ENCODE measurements around the gene STX1A.
"Not testable (repeated sequence)": the region's sequence is repeated elsewhere in the genome, so short reads cannot be mapped to it uniquely, and the experiment has no call there.

The STX1A gene

DNA sequence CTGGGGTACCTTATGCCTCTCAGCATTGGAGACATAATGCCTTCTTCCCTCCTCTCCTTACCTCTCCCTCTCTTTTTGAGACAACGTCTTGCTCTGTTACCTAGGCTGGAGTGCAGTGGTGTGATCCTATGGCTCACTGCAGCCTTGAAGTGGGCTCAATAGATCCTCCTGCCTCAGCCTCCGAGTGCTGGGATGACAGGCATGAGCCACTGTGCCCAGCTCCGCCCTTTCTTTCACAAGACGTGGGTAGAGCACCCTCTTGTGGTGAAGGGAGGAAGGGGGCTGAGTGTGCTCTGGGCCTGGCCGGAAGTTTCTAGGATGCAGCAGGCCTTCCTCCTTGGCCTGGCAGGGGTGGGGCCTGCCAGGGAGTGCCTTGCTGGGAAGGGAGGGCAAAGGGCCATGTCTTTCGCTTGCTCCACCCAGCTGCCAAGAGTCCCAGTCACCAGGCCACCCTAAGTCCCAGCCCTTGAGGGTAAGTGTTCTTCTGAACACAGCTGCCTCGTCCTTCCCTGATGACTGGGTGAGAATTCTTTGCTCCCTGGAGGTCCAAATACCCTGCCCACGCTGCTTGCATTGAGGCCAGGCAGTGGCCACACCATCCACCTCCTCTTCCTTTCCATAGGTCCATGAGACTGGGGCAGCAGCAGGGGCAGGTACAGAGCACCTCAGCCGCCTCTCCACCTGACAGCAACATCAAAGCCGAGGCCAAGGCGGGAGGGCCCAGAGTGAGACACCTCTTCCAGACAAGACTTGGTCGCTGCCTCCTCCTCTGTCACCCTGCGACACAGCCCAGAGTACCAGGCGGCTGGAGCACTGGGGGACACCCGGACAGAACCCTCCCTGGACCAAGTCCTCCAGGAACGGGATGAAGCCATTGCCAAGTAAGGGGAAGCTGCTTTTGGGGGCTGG lies 15.4 kb upstream of the STX1A start:
- peak; percentile 26 for DNase-seq

DNA sequence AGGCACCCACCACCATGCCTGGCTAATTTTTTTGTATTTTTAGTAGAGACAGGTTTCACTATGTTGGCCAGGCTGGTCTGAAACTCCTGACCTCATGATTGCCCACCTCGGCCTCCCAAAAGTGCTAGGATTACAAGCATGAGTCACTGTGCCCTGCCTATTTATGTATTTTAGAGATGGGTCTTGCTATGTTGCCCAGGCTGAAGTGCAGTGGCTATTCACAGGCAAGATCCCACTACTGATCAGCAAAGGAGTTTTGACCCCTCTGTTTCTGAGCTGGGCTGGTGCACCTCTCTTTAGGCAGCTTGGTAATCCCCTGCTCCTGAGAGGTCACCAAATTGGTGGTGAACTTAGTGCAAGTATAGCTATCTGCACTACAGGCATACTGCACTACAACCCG lies 12.9 kb upstream of the STX1A start:
- DNase-seq: no peak

DNA sequence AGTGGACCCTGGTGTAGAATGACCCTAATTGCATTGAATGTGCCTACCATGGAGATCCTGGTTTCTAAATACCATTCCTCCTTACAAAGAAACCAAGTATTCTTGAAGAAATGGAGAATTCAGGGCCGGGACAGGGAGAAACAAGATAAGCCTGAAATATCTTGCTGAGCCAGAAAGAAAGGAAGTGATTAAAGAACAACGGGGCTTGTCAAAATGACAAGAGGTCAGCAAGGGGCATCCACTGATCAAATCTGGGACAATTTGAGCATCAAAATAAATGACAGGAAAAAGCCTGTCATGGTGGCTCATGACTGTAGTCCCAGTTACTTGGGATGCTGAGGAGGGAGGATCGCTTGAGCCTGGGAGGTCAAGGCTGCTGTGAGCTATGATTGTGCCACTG lies 11.0 kb upstream of the STX1A start:
- no peak for DNase-seq

DNA sequence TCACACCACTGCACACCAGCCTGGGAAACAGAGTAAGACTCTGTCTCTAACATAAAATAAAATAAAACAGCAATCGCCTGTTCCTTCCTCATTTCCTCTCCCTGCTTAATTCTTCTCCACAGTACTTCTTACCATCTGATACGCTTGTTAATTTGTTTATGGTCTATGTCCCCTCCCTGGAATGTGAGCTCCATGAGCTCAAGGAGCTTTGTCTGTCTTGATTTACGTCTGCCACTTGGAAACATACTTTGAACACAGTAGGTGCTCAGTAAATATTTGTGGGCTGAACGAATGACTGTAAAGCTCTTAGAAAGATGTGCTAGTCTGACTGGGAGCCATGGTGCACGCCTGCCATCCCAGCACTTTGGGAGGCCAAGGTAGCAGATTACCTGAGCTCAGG lies 9.1 kb upstream of the STX1A start:
- no peak for DNase-seq

DNA sequence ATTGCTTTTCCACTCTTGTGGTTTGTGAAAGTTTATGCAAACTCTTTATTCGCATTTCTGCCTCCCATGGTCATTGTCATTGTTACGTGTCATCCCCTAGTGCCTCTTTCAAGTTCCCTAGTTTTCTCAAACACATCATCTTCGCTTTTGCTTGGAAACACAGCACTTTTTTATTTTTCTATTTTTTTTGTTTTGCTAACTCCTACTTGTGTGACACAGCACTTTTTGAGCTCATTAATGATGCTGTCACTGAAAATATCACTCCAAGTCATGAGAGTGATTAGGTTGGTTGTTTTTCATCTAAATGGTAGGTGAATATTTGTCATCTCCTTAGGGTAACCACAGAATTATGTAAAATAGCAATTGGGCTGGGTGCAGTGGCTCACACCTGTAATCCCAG lies 8.5 kb upstream of the STX1A start:
- no peak for DNase-seq

DNA sequence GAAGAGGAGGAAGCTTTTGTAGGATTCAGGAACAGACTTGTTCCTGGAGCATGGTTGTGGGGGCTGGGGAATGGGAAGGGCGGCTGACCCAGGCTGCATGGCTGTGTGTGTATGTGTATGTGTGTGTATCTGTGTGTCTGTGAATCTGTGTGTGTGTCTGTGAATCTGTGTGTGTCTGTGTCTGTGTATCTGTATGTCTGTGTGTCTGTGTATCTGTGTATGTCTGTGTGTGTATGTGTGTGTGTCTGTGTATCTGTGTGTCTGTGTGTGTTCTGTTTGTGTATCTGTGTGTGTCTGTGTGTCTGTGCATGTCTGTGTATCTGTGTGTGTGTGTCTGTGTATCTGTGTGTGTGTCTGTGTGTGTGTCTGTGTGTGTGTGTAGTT lies 6.6 kb upstream of the STX1A start:
- no peak for DNase-seq

DNA sequence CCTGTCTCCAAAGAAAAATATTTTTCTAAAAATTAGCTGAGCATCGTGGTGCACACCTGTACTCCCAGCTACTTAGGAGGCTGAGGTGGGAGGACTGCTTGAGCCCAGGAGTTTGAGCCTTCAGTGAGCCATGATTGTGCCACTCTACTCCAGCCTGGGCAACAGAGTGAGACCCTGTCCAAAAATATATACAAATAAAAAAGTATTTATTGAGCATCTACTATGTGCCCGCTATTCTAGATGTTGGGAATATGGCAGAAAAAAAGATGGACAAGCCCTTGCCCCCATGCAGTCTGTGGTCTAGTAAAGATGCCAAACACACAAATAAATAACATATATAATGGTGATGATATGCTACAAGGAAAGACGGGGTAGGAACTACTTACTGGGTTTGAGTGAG lies 4.3 kb upstream of the STX1A start:
- no peak for DNase-seq

DNA sequence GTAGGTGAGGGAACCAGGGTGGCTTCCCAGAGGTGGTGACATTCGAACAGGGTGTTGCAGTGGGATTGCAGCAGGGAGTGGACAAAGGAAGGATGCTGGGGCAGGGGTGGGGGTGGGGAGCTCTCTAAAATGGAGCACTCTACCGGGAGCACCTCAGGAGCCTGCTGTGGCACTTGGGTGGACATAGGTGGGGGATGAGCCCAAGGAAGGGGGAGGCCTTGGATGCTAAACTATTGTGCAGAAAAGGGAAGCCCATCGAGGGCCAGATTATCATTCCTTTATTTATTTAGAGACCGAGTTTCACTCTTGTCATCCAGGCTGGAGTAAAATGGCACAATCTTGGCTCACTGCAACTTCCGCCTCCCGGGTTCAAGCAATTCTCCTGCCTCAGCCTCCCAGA lies 3.3 kb upstream of the STX1A start:
- DNase-seq: no peak

DNA sequence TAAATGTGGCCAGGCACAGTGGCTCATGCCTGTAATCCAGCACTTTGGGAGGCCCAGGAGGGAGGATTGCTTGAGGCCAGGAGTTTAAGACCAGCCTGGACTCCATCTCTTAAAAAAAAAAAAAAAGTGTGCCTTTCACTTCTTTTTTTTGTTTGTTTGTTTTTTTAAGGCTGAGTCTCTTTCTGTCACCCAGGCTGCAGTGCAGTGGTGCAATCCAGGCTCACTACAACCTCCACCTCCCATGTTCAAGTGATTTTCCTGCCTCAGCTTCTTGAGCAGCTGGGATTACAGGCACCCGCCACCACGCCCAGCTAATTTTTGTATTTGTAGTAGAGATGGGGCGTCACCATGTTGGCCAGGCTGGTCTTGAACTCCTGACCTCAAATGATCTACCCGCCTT lies 2.7 kb upstream of the STX1A start:
- DNase-seq: not testable (repeated sequence)

DNA sequence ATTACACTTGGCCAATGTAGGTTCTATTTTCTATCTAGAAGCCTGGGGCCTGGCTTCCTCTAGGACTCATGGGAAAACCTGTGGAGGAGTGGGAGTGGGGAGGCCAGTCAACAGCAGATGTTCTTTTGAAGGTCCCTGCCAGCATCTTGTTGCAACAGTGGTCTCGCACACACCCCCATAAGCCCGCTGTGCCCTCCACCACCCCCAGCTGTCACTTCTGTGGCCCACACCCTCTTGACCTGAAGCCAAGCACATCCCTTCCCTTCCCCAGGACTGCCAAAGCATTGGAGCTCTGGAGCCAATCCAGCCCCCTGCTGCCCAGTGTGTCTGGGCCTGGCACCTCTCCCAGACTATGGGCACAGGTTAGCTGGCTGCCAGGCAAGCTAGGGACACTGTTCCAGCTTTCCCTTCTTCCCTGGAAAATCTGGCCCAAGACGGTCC lies 1.9 kb upstream of the STX1A start:
- no peak for DNase-seq

DNA sequence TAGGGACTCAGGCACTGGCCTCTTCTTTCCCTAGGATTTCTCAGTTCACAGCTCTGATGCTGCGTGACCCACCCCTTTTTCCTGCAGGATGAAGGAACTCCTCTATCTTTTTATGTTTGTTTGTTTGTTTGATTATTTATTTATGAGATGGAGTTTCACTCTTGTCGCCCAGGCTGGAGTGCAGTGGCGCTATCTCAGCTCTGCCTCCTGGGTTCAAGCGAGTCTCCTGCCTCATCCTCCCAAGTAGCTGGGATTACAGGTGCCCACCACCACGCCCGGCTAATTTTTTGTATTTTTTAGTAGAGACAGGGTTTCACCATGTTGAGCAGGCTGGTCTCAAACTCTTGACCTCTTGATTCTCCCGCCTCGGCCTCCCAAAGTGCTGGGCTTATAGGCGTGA lies 974 bp upstream of the STX1A start:
- not testable (repeated sequence) for DNase-seq

DNA sequence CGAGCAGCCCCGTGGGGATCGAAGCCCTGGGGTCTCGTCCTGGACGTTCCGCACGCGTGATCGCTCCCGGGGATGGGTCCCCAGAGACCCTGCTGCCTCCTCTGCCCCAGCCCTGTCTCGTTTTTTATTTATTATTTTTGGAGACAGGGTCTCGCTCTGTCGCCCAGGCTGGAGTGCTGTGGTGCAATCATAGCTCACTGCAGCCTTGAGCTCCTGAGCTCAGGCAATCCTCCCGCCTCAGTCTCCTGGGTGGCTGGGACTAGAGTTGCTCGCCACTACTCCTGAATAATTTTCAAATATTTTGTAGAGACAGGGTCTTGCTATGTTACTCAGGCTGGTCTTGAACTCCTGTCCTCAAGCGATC lies 319 bp upstream of the STX1A start:
- DNase-seq: no peak

DNA sequence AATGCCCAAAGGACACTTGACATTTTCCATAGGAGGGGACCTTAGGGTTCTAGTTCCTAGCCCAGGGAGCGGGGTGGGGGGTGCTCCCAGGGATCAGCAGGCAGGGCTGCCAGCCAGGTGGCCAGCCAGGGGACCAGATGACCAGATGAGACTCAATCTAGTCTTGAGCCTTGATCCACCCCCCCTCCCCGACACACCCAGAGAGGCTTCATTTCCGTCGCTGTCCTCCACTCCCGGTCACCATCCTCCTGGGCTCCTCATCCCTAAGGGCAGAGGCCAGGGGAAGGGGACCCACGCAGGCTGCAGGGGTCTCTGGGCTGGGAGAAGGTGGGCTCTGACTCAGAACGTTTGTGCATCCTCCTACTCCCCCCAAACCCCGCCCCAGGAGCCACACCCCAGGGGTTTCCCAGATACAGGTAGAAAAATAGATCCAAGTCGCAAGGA lies 1.0 kb downstream of the STX1A start:
- no peak for DNase-seq

DNA sequence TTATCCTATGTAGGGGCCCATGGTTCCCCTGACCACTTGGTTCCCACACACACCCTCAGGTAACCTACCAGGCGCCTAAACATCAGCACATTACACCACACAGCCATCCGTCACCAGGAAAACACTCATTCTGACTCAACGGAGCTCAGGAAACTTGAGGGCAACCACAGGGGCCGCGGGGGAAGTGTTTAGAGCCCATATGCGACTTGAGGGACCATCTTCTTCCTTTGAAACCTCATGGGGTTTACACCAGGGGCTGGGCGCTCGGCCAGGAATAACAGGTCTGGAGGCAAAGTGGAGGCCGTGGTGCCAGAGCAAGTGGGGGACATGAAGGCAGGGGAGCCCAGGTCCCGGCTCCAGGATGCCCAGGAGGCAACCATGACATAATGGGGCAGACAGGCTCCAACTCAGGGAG lies 1.5 kb downstream of the STX1A start:
- peak; percentile 40 for DNase-seq

DNA sequence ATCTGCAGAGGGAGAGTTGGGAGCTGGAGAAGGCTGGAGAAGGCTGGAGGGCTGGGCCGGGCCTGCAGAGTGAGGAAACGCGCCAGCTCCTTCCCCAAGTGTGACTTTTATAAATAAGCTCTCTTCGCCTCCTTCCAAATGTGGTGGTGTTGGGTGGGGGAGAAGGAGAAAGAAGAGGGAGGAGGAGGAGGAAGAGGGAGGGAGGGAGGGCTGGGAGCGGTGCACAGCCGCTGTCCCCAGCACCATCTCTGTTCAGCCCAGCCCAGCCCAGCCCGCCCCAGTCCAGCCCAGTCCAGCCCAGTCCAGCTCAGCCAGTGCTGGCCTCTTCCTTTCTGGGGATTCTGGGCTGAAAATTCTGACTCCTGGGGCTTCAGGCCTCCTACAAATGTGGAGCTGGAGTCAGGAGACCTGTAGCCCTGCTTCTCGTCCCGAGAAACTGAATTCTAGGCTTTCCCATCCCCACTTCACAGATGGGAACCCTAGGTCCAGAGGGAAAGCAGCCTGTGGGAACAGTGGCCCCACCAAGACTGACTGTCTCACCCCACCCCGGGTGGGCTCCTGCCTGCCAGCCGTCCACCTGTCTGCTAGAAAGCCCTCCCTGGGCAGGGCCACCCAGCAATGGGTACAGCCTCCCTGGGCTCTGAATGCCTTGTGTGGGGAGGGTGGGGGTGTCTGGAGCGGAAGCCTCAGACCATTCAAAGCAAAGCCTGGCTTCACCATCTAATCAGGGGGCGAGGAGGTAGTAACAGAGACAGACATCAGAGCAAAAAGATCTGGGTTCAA lies 2.3 kb downstream of the STX1A start:
- DNase-seq: no peak

DNA sequence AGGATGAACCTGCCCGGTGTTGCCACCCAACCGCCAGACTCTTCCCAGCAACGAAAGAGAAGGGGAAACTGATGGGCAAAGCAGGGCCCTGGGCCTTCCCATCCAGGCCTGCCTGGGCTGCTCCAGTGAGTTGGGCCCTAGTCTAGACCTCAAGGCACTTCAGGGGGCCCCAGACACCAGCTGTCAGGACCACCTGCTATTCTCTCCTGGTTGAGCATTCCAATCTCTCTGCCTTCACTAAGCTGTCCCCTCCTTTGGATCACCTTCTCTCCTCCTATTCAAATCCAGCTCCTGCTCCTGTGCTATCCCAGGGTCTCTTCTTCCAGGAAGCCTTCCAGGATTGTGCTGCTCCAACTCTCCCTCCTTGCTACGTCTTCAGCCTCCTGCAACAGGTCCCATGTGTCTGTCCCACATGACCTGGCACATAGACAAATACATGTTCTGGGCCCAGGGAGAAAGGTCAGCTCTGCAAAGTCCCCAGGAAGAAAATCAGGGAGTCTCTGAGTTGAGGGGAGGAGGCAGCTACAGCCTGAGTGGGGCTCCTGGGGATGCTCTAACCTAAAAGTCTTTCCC lies 3.1 kb downstream of the STX1A start:
- no peak for DNase-seq

DNA sequence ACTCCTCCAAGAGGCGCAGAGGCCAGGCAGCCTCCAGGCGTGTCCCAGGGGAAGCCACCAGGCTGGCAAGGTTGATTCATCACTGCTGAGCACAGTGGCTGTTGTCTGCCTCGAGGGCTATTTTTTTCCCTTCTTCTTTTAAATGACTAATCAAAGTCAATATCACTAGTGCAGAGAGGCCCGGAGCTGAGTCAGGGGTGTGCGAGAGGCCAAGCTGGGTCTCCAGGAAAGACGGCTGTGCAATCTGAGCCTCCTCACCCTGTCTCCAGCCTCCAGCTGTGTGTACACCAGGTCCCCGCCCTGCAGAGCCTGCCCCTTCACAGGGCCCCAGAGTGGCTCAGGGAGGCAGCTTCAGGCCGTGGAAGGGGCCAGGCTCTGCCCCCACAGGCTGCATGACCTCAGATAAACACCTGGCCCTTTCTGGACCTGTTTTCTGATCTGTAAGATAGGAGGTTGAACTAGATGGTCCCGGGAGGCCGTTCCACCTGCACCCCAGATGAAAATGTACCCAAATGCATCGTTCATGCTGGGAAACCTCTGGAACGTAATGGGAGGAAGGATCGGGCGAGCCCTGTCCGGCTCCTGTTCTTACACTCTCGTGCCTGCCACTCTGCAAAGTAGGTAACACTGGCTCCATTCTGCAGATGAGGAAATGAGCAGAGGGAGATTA lies 3.7 kb downstream of the STX1A start:
- DNase-seq: peak; percentile 60

DNA sequence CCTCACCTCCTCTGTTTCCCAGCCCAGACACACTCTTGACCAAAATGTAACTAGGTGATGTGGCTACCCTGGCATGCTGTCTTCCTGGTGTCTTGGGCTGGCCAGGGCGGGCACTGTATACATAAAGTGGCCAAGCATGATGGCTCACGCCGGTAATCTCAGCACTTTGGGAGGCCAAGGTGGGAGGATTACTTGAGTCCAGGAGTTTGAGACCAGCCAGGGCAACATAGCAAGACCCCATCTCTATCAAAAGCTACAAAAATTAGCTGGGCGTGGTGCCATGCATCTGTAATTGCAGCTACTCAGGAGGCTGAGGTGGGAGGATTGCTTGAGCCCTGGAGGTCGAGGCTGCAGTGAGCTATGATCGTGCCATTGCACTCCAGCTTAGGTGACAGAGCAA lies 6.2 kb downstream of the STX1A start:
- DNase-seq: not testable (repeated sequence)

DNA sequence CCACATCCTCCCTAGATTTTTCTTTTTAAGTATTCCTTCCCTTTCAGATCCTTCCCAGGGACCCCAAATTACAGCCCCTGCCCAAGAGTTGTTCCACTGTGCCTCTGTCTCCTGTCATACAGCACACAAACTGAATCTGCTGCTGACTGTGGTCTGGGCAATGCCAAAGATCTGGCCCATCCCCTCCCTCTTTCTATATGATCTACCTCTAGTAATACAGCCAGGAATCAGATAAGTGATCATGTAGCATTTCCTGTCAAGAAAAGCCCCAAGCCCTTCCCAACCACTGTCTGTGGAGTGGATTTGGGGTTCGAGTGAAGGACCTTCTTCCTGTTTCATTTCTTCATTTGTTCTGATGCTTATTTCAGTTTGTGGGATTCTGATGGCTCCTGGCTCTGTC lies 6.7 kb downstream of the STX1A start:
- no peak for DNase-seq

DNA sequence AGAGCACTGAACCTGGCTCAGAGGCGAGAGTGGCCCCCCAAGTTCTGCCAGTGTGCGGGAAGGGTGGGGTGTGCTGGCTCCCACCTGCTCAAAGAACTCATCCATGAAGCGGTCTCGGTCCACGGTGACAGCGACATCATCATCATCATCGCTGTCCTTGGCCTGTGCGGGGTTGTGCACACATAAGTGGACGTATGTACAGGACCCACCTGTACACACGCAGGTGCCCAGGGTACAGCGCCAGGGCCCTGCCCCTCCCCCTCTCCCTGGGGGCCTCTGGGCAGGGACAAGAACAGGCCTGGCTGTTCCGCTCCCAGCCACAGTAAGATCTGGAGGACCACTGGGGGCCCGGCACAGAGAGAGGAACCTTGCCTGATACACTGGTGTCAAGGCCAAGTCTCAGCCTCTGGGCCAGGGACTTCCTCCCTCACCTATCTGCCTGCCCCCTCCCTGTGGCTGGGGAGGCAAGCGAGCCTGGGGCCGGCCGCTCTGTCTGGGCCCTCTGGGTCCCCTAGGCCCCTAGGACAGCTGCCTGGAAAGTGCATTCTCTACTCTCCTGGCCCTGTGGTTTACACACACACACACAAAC lies 10.4 kb downstream of the STX1A start:
- no peak for DNase-seq

DNA sequence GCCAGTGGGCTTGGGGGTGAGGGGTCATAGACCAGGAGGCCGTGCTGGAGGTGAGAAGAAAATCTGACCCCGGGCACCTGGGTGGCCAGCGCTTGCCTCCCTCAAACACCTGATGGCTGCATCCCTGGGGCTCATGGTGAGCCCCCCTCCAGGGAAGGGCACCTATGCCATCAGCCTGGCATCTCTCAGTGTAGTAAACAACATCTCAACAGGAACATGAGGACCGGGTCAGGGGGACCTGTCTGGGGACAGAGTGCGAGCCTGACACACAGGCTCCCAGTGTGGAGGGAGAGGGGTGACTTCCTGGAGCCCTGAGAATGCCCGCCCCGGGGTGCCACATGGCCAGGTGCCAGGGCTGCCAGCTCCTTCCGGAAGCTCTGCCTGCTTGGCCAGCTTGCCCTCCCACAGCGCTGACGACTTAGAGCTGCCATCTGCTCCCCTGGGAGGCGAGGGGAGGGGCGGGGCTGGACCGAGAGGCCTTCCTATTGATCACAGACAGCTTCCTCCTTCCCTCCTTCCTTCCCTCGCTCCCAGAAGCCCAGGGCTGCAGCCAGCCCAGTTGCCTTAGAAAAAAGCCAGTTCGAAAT lies 12.3 kb downstream of the STX1A start:
- DNase-seq: no peak
